IMR-90 (cell line): ENCODE measurements around the gene RHBDD2. TPM values are rescaled to one million over a fixed set of nuclear protein-coding genes. Genes with fewer than 3 reads are reported as not detected.

Experiments
- ATAC-seq: fragments of 200-7000 bp; cut with Tn5 transposase; 2 replicates; pipeline ENCODE4 v1.9.1; 2020; ENCODE audit warnings: low read depth, mild to moderate bottlenecking, moderate library complexity
- BruUV-seq: library from RNA; stranded (reverse); fragments of 400-500 nt; replicated peaks from 2 replicates; lab custom pipeline; 2021; lab: Mats Ljungman, UMichigan
- CTCF ChIA-PET: fragments of 300-600 bp; formaldehyde crosslinking; extraction: SDS; loops from one replicate; lab custom pipeline; 2021; ENCODE audit warnings: antibody characterized with exemption; lab: Yijun Ruan, JAX
- POLR2A ChIA-PET: fragments of 300-600 bp; sonication (Branson Sonifier 250); formaldehyde crosslinking; loops from one replicate; lab custom pipeline; 2022; ENCODE audit warnings: antibody characterized with exemption; ENCODE audit not compliant: unreplicated experiment; lab: Charles Lee
- DNase-seq: peaks from one replicate; pipeline ENCODE4 v3.0.0; 2013
- H2AFZ ChIP-seq: replicated peaks from 2 replicates; pipeline ENCODE3; 2013; ENCODE audit warnings: low read length, mild to moderate bottlenecking; ENCODE audit not compliant: poor library complexity
- H2AK5ac ChIP-seq: 2 replicates; pipeline ENCODE4 v1.6.1; 2013; ENCODE audit warnings: low read depth, low read length, inconsistent platforms
- H2AK9ac ChIP-seq: replicated peaks from 2 replicates; pipeline ENCODE3; 2013; ENCODE audit warnings: mild to moderate bottlenecking, low read depth, low read length, moderate library complexity; ENCODE audit not compliant: poor library complexity
- H2BK120ac ChIP-seq: 2 replicates; pipeline ENCODE4 v1.6.1; 2013; ENCODE audit warnings: low read depth, low read length, inconsistent platforms
- H2BK15ac ChIP-seq: 3 replicates; pipeline ENCODE4 v1.6.1; 2013; ENCODE audit warnings: low read depth, low read length, inconsistent platforms
- H2BK20ac ChIP-seq: 2 replicates; pipeline ENCODE4 v1.6.1; 2013; ENCODE audit warnings: low read depth, mild to moderate bottlenecking, inconsistent platforms, low read length, moderate library complexity
- H2BK5ac ChIP-seq: 2 replicates; pipeline ENCODE4 v1.6.1; 2013; ENCODE audit warnings: mild to moderate bottlenecking, low read depth, low read length, inconsistent platforms; ENCODE audit not compliant: poor library complexity, severe bottlenecking
- H3K14ac ChIP-seq: replicated peaks from 2 replicates; pipeline ENCODE4 v1.6.1; 2013; ENCODE audit warnings: low read depth, low read length, inconsistent platforms
- H3K18ac ChIP-seq: 2 replicates; pipeline ENCODE4 v1.6.1; 2013; ENCODE audit warnings: low read depth, low read length, control low read depth
- H3K23ac ChIP-seq: 2 replicates; pipeline ENCODE4 v1.6.1; 2013; ENCODE audit warnings: low read depth, low read length, inconsistent platforms
- H3K27ac ChIP-seq: 2 replicates; pipeline ENCODE4 v1.5.1; 2013; ENCODE audit warnings: mild to moderate bottlenecking, control low read depth, low read length; ENCODE audit not compliant: insufficient read depth
- H3K27me3 ChIP-seq: 2 replicates; pipeline ENCODE4 v1.6.1; 2013; ENCODE audit warnings: low read length; ENCODE audit not compliant: control insufficient read depth, insufficient read depth
- H3K36me3 ChIP-seq: 2 replicates; pipeline ENCODE4 v1.6.1; 2013; ENCODE audit warnings: low read length, mixed read lengths; ENCODE audit not compliant: control insufficient read depth, insufficient read depth
- H3K4ac ChIP-seq: 2 replicates; pipeline ENCODE4 v1.6.1; 2013; ENCODE audit warnings: low read depth, low read length, inconsistent platforms
- H3K4me1 ChIP-seq: 2 replicates; pipeline ENCODE4 v1.6.1; 2013; ENCODE audit warnings: low read length, mixed read lengths; ENCODE audit not compliant: control insufficient read depth, insufficient read depth
- H3K4me2 ChIP-seq: 2 replicates; pipeline ENCODE4 v1.6.1; 2013; ENCODE audit warnings: low read depth, mild to moderate bottlenecking, control low read depth, low read length, moderate library complexity
- H3K4me3 ChIP-seq: 2 replicates; pipeline ENCODE4 v1.5.1; 2013; ENCODE audit warnings: low read depth, mild to moderate bottlenecking, control low read depth, low read length, moderate library complexity; ENCODE audit not compliant: insufficient read depth
- H3K56ac ChIP-seq: 2 replicates; pipeline ENCODE4 v1.6.1; 2013; ENCODE audit warnings: low read length, inconsistent platforms; ENCODE audit not compliant: insufficient read depth; ENCODE audit errors: extremely low read depth
- H3K79me1 ChIP-seq, 2 experiments: 2 replicates each; pipeline ENCODE4 v1.6.1; 2013; ENCODE audit warnings: low read length in 2 of 2, inconsistent platforms in 1 of 2, low read depth in 1 of 2
- H3K9ac ChIP-seq: 2 replicates; pipeline ENCODE4 v1.6.1; 2013; ENCODE audit warnings: low read depth, low read length, control low read depth
- H3K9me1 ChIP-seq: 2 replicates; pipeline ENCODE4 v1.6.1; 2013; ENCODE audit warnings: low read length, inconsistent platforms; ENCODE audit not compliant: insufficient read depth
- H3K9me3 ChIP-seq: 2 replicates; pipeline ENCODE4 v1.6.1; 2013; ENCODE audit warnings: low read length; ENCODE audit not compliant: control insufficient read depth, insufficient read depth
- H4K20me1 ChIP-seq: 2 replicates; pipeline ENCODE4 v1.6.1; 2013; ENCODE audit warnings: low read length, inconsistent platforms; ENCODE audit not compliant: insufficient read depth
- H4K5ac ChIP-seq: 2 replicates; pipeline ENCODE4 v1.6.1; 2013; ENCODE audit warnings: mild to moderate bottlenecking, low read depth, low read length, control low read depth
- H4K8ac ChIP-seq, 2 experiments: 2 replicates each; pipeline ENCODE4 v1.6.1; 2013; ENCODE audit warnings: low read depth in 2 of 2, low read length in 2 of 2, control low read depth in 1 of 2, inconsistent platforms in 1 of 2
- H4K91ac ChIP-seq: 2 replicates; pipeline ENCODE4 v1.6.1; 2013; ENCODE audit warnings: low read depth, low read length, inconsistent platforms; ENCODE audit not compliant: insufficient read depth
- RFX5 ChIP-seq: IDR thresholded peaks from 2 replicates; pipeline ENCODE4 v1.8.0; 2012; ENCODE audit warnings: low read depth, mild to moderate bottlenecking, low read length, moderate library complexity
- WGBS, 2 experiments: methylation state at CpG; one replicate each; pipeline versions ENCODE4 v1.1.5 to v1.1.7; 2013; ENCODE audit warnings: missing lambda C conversion rate in 2 of 2; ENCODE audit not compliant: insufficient read length in 1 of 2; ENCODE audit errors: extremely low coverage in 2 of 2; 5-methylcytosine and 5-hydroxymethylcytosine counted together
- dilution Hi-C: fragments of 300-500 bp; cut with HindIII; formaldehyde crosslinking; loops from one replicate; pipeline ENCODE4 v1.14.3; 2018; ENCODE audit warnings: low sequenced_read_pairs; ENCODE audit not compliant: unreplicated experiment
- in situ Hi-C: fragments of 300-500 bp; cut with MboI; formaldehyde crosslinking; loops from 3 replicates; pipeline ENCODE4 v1.14.3; 2019; ENCODE audit warnings: low sequenced_read_pairs, inconsistent platforms, mixed read lengths
- intact Hi-C: fragments of 100-400 bp; cut with micrococcal nuclease; formaldehyde crosslinking; loops from 2 replicates; pipeline ENCODE4 v1.10.0; 2022
- polyA plus RNA-seq, 3 experiments: library from polyadenylated mRNA; depleted of rRNA; stranded (reverse); fragments of >200 nt; gene quantifications; 2 replicates each; pipeline ENCODE4 v1.2.3, GENCODE V29; 2012; ENCODE audit warnings: low replicate concordance in 1 of 3
- total RNA-seq: library from RNA; depleted of rRNA; stranded (reverse); fragments of >200 nt; gene quantifications from 2 replicates; pipeline ENCODE4 v1.2.3, GENCODE V29; 2012
- TF ChIP-seq, protein P1 (sequence below): fragments of 150-350 bp; IDR thresholded peaks from 2 replicates; pipeline ENCODE4 v1.6.1; 2016; ENCODE audit warnings: low read depth, mild to moderate bottlenecking, low read length, moderate library complexity, borderline replicate concordance

Gene RHBDD2
- total and polyA plus RNA-seq, 2 of the 4 experiments (the other 2 are of a cell fraction), result 9.7 to 42.4 TPM

DNA sequence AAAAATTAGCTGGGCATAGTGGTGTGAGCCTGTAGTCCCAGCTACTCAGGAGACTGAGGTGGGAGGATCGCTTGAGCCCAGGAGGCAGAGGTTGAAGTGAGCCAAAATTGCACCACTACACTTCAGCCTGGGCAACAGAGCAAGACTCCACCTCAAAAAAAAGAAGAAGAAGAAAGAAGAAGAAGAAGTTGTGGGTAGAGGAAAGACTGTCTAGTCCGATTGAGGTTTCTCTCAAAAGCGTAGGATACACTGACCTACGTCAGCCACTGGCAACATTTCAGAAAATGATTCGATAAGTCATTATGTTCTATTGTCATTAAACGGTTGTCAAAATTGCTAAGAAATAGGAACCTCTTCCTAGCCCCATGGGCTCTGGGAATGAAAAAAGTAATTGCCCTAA is 22.3 kb upstream of the RHBDD2 start:
- Histone ChIP-seq H3K27me3 (0 out of 2 replicates have a peak, but pooled peaks cover 1% of the 10 kb centered on the region), H3K4me2 (no peak overlapping the region), H3K18ac (no peak overlapping the region), H3K4me1 (peaks cover 3% of the 10 kb centered on the region; the same call in 1 of the 2 replicates), H3K9me3 (no peaks in the 10 kb centered on the region), H3K56ac (no peak overlapping the region), H4K20me1 (no peaks in the 10 kb centered on the region), H2AFZ (no peak overlapping the region), H2BK5ac (no peak overlapping the region), H4K91ac (no peak overlapping the region), H4K5ac (no peak overlapping the region), H2AK9ac (no peak overlapping the region), H2AK5ac (no peak overlapping the region), H3K36me3 (no peaks in the 10 kb centered on the region), H2BK15ac (no peak overlapping the region), H3K9me1 (no peaks in the 10 kb centered on the region), H4K8ac (no peak overlapping the region), H2BK120ac (no peak overlapping the region), H3K4me3 (no peak overlapping the region), H3K23ac (no peak overlapping the region), H3K9ac (no peak overlapping the region), H3K14ac (no peak overlapping the region), H2BK20ac (no peak overlapping the region), H3K79me1 (no peaks in the 10 kb centered on the region), H3K4ac (no peak overlapping the region), H3K27ac (no peak overlapping the region)
- ATAC-seq, result no peak
- dilution Hi-C loops, result no loop called here
- ChIA-PET POLR2A (no interaction called here), CTCF (interaction anchor here (0.9 kb wide), 1 partner anchor 10 kb away, joined by 3 read pairs; no protein-coding TSS in a partner anchor)
- no peak for DNase-seq
- intact Hi-C loops, result no loop called here
- BruUV-seq, result no TSS peak
- in situ Hi-C loops, result loop anchor here (25.0 kb wide), 1 partner anchor 281 kb away; no protein-coding TSS in a partner anchor
- WGBS, 2 experiments, result 93% methylated on average over 3 of the region's 6 CpGs; no CpG with 5 or more reads in 1 of the 2 experiments
- TF ChIP-seq, protein P1, sequence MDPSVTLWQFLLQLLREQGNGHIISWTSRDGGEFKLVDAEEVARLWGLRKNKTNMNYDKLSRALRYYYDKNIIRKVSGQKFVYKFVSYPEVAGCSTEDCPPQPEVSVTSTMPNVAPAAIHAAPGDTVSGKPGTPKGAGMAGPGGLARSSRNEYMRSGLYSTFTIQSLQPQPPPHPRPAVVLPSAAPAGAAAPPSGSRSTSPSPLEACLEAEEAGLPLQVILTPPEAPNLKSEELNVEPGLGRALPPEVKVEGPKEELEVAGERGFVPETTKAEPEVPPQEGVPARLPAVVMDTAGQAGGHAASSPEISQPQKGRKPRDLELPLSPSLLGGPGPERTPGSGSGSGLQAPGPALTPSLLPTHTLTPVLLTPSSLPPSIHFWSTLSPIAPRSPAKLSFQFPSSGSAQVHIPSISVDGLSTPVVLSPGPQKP, result no peak
- no peak for TF ChIP-seq RFX5
